NCI-H1436 treated with DMSO at 0.1 percent for 48 hours (cell line): ENCODE results near the gene FMN2.
"Not testable (repeated sequence)": the region's sequence is repeated elsewhere in the genome, so short reads cannot be mapped to it uniquely, and the experiment has no call there.

ENCODE experiments used
- DNase-seq: peaks from one replicate; lab custom pipeline; 2025; lab: John Stamatoyannopoulos, UW

FMN2 gene

DNA sequence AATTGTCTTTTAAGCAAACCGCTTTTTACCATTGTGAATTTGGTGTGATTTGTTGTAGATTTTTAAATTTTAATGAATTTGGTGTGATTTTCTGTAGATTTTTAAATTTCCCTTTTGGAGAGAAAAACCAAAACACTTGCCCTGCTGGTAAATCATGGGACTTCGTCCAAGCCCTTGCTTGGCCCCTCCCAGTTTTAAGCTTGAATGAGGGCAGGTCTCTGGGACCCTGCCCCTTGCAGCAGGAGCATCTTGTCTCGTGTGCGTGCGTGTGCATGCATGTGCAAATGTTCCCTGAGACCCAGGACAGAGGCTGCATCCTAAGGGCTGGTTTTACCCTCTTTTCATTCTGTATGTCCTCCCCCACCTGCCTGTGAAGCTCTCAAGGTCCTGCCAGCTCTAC is 271.6 kb downstream of the FMN2 start:
- no peak for DNase-seq

DNA sequence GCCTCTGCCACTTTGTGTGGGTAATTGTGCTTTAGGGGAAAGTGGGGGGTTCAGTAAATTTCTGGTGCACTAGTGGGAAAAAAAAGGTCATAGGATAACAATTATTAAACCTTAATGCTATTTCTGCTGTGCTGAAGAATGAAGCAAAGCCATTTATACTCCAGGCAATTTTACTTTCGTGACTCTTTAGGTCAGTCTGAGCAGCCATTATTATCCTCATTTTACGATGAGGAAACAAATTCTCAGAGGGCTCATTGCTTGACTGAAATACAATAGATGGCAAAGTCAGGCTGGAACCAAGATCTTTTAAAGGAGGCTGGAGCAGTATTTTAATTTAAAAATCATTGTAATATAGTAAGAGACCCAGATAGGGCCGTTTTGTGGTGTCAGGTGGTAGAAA is 272.2 kb downstream of the FMN2 start:
- DNase-seq = no peak

DNA sequence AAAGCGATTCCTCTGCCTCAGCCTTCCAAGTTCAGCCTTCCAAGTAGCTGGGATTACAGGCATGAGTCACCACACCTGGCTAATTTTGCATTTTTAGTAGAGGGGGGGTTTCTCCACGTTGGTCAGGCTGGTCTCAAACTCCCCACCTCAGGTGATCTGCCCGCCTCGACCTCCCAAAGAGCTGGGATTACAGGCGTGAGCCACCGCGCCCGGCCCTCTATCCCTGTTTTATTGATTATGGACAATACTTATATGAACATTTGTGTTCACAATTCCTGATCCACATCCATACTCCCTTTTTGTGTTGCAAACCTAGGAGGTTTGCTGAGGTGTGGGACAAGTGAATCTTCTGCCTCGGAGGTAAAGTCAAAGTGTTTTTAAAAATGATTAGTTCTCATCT is 275.0 kb downstream of the FMN2 start:
- DNase-seq = no peak

DNA sequence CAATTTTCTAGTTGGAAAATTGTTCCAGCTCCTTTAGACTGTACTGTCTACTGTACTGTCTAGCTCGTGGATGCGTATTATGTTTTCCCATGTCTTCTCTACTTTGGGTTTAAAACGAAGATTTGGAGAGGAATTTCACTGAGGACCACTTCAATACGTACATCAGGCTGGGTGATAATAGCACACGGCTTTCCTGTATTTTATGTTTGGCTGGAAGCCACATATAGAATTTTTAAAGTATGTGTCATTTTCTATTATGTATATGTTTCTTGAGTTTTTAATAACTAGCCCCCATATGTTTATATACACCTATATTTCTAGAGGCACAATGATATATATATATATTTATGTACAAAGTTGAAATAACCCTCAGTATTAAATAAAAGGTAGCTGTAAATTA is 293.9 kb downstream of the FMN2 start:
- DNase-seq = no peak

DNA sequence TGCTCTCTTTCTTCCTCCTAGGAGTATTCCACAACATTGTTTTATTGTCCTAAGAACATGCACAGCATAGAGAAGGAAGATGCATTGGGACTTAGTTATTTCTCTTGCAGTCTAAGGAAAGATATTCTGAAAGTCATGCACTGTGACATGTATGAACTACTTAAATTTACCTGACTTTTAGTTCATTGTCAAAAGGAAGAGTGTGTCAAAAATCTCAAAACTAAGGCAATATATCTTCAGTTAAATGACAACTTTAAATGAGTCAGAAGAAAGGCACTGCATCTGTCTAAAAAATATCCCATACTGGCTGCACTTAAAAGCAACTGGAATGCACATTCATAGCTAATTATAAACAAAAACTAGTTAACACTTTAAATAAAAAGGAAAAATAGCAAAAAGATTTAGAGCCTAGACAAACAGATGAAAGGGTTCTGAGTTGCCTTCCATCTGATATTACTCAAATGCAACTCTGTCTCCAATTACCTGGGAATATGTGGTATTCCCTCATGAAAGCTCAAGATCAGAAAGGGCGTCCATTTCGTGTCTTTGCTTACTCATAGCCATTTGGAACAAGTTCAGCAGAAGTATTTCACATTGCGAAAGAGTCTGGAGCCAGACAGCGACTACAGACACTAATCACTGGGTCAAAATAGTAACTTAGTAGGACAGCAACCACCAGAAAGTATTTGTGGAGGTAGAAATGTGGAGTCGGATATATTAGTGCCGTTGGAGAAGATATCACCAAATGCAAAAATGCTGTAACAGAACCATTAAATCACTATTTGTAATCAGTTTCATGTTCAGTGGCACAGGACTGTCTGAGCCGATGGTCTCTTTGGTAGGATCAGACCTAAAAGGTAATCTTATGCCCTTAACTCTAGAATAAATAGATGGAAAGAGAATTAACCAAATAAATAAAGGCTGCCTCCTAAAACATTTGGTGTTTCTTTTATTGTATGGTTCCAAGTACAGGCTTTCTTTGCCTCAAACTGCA is 294.6 kb downstream of the FMN2 start:
- DNase-seq = no peak

DNA sequence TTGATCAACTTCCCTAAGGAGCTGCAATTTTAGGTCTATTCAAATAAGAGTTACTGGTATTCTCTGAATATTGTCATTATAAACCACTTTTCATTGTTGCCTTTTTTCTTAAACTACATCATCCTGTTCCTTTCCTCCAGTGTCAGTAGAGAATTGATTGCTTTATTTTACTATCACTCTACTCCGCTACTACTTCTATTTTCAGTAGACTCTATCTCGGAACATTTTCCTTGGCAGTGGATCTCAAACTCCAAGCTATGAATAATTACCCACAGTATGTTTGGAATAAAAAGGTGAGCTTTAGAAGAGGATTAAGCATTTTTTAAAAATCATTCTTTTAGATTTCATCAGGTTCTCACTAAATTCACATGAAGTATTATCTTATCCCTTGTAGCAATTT is 295.4 kb downstream of the FMN2 start:
- no peak for DNase-seq

DNA sequence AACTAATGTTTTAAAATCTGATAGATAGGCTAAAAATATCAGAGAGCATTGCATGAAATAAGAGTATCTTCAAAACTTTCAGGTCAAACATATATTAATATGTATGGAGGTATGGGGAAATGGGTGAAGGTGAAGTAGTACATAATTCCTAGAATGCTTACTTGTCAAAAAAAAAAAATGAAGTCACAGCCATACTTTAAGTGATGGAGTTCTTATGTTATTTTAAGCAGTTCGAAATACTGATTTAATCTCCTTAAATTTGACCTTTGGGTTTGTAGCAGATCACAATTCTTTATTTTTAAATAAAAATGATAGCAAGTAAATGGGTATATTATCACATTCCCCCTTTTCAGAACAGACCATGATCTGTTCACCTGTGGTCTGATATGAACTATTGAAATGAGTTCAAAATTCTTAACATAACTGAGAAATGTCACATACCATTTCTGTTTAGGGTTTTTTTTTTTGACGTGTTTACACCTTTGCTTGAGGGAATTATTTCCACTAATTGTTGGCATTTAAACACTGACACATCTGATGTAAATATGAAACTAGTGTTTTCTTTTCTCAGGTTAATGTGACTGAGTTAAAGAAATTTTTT is 300.1 kb downstream of the FMN2 start:
- DNase-seq = no peak

DNA sequence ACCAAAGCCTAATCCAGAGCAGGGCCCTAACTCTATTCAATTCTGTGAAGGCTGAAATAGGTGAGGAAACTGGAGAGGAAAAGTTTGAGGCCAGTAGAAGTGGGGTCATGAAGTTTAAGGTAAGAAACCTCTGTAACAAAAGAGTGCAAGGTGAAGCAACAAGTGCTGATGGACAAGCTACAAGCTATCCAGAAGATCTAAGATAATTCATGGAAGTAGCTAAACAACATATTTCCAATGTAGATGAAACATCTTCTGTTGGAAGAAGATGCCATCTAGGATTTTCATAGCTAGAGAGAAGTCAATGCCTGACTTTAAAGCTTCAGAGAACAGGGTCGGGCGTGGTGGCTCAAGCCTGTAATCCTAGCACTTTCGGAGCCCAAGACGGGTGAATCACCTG is 302.7 kb downstream of the FMN2 start:
- DNase-seq = no peak

DNA sequence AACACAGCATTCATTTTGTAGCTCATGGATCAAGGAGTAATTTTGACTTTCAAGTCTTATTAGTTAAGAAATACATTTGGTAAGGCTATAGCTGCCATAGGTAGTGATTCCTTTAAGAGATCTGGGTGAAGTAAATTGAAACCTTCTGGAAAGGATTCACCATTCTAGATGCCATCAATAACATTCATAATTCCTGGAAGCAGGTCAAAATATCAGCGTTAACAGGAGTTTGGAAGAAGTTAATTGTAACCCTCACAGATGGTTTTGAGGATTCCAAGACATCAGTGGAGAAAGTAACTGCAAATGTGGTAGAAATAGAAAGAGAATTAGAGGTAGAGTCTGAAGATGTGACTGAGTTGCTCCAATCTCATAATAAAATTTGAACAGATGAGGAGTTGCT is 303.7 kb downstream of the FMN2 start:
- no peak for DNase-seq

DNA sequence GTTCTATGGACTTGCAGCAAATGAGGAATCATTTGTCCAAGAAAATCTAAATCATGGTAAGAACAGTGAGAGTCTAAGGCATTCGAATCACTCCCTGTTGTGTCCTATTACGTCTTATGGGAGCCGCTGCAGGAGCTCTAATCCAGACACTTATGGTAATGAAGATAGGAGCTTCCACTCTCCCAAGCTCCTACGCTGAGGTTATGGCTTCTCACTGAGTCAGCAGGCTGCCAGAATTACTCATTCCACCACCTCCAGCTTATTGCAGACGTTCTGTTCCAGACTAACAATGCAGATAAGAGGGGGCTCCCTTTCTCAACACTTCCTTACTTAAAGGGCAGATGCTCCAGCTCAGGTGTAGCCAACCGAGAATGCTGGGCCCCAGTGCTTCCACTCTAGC is 307.7 kb downstream of the FMN2 start:
- DNase-seq = no peak

DNA sequence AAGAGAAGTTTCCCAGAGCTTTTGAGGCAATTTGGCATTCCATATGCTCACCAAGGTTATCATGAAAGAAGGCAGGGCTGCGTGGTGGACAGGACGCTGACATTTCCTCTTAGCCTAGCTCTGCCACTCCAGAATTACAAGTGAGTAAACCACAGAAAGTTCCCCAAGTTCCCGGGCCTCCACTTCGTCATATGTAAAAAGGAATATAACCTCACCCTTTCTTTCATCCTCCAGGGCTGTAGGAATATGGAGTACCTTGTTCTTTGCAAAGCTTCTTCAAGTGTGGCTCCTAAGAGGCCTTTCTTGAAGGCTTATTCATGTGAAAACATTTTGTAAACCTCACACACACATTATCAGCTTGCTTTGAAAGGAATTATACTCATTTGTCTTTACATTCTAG is 310.0 kb downstream of the FMN2 start:
- no peak for DNase-seq

DNA sequence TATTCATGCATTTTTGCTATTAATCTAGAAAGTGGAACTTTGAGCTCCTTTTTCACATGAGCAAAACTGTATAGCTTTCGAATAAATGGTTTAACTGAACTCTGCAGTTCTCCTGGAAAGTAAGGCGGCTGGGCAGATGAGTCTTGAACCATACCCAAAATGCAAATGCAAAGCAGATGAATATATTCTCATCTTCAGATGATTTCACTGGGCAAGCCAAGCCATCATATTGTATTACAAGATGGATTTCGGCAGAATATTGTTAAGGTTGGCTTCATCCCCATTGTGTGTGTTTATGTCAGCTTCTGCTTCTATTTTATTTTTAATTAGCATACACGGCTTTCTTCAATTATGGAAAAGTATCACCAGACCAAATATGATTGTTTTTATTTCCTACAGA is 310.6 kb downstream of the FMN2 start:
- DNase-seq = no peak

DNA sequence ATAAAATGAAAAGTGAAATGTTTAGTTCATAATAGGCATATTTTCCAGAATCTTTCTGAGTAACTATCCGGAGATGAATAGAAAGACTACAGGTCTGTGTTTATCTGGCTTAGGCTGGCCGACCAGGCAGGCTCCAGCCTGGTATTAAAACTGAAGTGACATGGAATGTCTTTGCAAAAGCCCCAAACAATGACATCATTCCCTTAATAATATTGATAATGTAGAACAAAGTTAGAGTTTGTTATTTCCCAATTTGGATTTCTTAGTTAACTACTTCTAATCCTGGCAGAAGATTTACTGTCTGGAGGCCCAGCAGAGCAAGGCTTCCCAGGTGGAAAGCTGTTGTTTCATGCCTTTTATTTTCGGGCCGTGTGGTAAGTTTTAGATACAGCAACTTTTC is 312.6 kb downstream of the FMN2 start:
- DNase-seq = no peak

DNA sequence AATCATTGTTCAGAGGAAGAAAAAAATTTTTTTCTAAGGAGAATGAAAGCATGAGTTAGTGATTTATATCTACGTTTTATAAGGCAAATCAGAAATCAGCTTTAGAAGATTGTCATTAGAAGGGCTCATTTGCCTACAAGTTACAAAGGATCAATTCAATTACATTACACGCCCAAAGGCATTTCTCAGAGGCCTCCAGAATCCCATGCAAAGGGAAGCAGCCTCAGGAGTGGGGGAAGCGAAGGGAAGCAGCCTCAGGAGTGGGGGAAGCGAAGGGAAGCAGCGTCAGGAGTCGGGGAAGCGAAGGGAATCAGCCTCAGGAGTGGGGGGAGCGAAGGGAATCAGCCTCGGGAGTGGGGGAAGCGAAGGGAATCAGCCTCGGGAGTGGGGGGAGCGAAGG is 314.1 kb downstream of the FMN2 start:
- DNase-seq = no peak

DNA sequence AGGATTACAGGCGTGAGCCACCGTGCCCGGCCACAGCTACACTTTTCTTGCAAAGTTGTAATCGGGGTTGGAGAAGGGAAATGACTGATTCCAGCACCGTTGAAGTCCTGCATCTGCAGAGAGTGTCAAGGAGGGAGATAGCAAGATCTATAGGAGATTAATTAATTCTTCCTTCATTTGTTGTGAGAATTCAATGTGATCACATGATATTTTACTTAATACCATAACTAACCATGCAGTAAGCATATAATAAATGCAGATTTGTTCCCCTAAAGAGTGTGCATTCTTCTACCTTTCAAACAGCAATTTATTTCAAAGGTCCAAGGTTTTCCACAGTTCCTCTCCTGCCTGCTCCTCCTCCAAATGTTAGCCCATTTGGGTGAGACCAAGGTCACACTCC is 315.7 kb downstream of the FMN2 start:
- DNase-seq = no peak

DNA sequence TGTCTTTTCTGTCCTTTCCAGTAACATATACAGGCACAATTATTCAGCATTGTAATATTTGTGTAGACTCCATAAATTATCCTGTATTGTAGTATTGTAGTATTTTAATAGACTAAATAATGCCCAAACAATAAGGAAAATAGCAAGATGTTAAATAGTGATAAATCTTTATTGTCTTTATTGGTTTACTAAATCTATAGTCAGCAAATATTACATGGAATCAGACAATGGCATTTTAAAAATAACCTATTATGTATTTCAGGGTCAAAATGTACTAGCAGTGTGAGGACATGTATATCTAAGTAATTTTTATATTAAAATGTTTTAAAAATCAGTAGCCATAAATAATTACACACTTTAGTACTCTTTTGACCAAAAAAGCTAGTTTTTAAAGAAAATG is 317.9 kb downstream of the FMN2 start:
- DNase-seq = no peak

DNA sequence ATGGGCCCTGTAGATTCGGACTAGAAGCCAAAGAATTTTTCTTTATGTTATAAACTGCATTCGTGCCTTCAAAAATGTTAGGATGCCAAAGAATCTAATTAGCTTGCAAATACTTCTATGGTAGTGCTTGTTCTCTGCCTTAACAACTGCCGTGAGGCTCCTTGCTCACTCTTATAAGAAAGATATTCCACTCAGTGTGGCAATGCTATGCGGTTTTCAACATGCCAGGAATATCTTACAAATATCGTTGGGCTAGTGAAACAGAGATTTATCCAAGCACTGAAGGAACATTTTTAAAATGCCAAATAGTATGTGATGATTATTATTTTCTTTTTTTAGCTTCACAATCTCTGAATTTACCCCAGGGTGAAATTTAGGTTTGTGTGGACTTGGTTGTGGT is 322.0 kb downstream of the FMN2 start:
- DNase-seq = no peak

DNA sequence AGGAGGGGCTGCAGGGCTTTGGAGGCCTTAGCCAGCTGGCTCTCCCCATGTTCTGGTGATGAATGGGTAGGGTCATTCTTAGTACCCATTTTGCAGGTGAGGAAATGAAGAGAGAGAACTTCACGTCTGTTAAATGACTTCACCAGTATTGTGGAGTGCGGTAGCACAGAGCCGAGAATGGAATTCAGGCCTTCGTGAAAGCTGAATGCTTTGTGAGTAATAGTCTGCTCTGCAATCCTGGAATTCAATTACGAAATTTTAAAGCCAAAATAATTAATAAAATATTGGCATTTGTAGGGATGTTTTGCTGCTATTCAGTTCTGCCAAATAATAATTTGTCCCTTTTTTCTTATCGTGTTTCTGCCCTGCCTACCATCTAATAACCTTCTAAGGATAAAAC is 322.6 kb downstream of the FMN2 start:
- no peak for DNase-seq

DNA sequence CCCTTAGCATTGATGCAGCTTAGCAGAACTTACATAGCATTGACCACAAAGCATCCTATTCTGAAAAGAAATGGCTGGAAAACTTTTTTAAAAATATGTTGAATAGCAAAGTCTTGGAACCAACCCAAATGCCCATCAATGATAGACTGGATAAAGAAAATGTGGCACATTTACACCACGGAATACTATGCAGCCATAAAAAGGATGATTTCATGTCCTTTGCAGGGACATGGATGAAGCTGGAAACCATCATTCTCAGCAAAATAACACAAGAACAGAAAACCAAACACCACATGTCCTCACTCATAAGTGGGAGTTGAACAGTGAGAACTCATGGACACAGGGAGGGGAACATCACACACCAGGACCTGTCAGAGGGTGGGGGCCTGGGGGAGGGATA is 323.3 kb downstream of the FMN2 start:
- not testable (repeated sequence) for DNase-seq

DNA sequence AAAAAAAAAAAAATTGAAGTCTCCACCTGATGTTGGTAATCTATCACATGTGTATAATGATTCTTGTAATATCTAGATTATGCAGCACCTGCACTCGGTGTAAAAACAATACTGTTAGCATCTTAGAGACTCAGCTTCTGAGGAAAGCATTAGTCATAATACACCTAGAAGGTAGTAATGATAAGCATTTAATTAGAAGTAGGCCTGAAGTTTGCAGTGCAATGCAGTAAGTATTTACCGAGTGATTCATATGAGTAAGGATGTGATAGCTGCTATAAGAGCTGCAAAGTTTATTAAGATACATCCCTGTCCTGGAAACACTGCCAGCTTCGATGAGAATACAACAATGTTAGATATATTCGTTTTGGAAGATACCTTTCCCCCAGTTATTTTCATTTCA is 323.8 kb downstream of the FMN2 start:
- no peak for DNase-seq

DNA sequence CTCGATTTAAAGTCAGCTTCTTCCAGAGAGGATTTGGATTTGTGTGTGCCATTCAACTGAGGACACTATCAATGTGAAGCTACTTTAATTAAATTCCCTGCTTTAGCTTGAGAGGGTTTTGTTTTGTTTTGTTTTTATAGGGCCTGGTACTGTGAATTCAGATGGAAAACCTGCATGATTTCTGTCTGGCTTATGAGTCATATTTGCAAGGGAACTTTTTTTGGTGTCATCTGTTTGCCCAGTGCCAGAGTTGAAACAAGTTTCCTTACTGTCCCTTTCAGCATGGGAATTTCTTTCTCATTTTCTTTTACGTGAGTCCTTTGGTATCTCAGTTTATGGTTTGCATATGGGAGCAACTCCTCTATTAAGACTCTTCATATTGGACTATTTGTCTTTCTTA is 325.6 kb downstream of the FMN2 start:
- DNase-seq = no peak

DNA sequence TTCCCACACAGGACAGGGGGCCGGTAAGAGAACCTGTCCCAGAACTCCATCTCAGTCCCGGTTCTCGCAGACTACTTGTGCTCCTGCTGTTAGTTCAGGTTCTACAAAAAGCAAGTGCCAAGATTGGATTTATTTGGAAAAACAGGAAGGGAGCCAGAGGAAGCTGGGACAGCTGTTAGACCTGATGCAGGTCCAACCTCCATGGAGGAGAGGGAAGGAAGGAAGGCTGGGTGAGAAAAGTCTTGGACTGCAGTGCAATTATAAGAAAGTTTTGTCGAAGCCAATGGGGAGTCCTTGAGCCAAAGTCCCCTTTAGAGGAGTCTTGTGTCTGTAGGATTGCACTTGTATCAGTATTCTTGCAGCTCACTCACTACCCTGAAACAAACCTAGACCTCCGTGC is 329.1 kb downstream of the FMN2 start:
- no peak for DNase-seq

DNA sequence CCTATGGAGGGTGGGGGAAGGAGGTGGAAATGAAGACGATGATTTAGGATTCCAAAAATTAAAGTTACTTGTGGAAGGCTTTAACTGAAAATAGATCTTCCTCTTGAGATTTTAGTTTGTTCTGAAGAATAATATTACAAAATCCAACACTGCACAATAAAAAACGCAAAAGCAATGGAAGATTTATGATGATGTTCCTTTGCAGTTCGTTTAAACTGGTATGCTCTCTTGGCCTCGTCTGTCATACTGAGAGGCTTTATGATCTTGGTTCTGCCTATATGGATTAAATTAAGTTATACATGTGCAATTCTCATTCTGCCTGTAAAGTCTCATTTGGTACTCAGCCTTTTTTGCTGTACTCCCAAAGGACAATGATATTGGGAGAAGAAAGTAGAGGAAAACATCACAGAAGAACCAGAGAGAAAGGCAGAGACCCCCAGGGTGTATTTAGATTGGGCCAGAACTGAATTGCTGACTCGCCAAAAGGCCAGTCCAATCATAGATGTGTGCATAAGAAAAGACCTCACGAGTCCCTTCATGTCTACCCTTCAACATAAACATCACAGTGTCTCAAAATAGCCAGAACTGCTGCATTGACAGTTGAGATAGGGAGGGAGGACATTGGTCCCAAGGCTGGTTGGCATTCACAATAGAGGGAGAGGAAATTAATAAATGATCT is 331.7 kb downstream of the FMN2 start:
- DNase-seq = no peak
